Measurements from ENCODE around the gene ZC2HC1B.
A peak's percentile ranks its signal among the peaks of the same experiment; 100 is the strongest.

The ZC2HC1B gene

DNA sequence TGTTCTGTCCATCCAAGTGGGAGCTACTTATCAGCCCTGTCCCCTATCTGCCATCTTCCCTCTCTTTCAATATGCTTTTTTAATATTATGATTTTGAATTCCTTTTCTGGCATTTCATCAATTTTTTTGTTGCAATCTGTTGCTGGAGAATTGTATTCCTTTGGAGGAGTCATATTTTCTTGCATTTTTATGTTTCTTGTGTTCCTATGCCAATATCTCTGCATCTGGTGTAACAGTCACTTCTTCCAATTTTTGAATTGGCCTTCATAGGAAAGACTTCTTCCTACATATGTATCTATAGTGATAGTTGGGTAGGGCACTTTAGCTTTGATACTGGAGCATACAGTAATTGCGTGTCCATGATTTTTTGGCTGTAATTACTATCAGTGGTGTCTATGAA lies 70.1 kb downstream of the ZC2HC1B start:
- DNase-seq (ENCODE audit: low read depth in 2 of 2) = no peak

GRCh38 chr6:143934867-143935266 lies 70.6 kb downstream of the ZC2HC1B start:
- no peak for DNase-seq (ENCODE audit: low read depth in 2 of 2)

DNA sequence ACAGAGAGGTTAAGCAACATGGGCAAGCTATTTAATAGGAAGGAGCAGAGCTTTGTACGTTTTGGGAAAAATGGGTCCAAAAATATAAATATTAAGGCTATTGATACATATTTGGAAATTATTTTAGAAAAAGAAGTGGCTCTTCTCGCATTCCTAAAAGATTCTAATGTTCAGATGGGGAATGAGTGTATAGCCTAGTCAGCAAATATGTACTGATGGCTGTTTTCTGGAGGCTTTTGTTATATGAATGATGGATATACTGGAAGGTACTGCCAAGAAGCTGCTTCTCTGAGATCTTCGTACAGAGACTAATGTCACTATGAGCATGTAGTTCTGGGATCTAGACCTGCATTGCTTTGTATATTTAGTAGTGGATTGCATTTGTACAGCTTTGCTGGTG lies 72.1 kb downstream of the ZC2HC1B start:
- no peak for DNase-seq (ENCODE audit: low read depth in 2 of 2)

DNA sequence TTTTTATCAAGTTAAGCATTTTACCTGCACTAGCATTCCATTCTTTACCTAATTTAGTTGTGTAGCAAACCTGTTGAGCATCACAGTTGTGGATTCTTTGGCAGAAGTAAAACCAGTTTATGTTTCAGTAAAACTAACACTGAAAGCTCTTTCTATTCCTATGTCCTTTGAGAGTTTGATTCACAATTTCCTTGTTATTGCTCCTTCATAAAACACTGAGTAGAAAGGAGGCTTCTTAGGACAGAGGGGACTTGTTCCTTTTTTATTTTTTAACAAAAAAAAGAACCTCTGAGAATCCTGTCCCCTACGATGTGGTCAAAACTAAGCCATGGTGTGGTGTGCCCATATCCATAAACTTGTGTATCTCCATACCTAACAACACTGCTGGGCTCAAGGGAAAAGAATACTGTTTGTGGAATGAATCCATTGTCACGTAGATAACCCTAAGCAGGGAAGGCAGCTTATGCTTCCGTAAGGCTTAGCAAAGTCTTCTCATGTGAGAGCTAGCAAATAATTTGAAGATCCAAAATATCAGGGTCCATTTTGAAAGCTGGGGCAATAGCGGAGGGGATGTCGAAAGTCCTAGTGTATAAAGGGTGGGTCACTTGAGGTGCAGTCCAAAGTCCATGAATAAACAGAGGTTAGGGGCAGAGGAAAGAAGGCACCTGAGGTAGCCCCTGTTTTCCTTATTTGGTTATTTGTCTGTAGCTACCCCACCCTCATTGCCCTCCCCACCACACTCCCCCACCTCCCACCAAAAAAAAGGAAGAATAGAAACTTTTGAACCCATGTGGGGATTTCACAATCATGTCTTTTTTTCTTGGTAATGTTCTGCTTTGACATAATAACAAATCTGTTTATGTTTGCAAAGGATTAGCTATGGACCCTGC lies 72.7 kb downstream of the ZC2HC1B start:
- no peak for DNase-seq (ENCODE audit: low read depth in 2 of 2)

DNA sequence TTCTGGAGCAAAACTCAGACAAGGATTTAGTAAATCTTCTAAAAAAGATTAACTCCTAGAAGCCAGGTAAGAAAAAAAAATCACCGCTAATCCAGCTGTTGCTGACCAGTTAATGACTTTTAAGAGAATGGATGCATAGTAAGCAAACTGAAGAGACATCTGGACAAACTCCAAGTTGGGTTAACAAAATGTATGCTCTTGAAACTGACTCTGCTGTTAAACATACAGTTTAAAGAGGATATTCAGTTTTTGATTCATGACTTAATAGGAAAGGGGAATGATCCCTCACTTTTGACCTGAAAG lies 73.3 kb downstream of the ZC2HC1B start:
- DNase-seq (ENCODE audit: low read depth in 2 of 2) = no peak

GRCh38 chr6:143939364-143939763 lies 75.1 kb downstream of the ZC2HC1B start:
- DNase-seq (ENCODE audit: low read depth in 2 of 2) = no peak

- DNase-seq (ENCODE audit: low read depth in 2 of 2) = peak in 1 of 2 donors; percentile 10
Observed at GRCh38 chr6:143940011-143940597, 75.8 kb downstream of the ZC2HC1B start.

GRCh38 chr6:143941852-143942627 lies 77.8 kb downstream of the ZC2HC1B start:
- peak in 1 of 2 donors; percentile 32 for DNase-seq (ENCODE audit: low read depth in 2 of 2)

GRCh38 chr6:143948208-143948607 lies 83.9 kb downstream of the ZC2HC1B start:
- no peak for DNase-seq (ENCODE audit: low read depth in 2 of 2)

GRCh38 chr6:143949535-143949934 lies 85.3 kb downstream of the ZC2HC1B start:
- no peak for DNase-seq (ENCODE audit: low read depth in 2 of 2)

GRCh38 chr6:143949962-143950361 lies 85.7 kb downstream of the ZC2HC1B start:
- no peak for DNase-seq (ENCODE audit: low read depth in 2 of 2)

- no peak for DNase-seq (ENCODE audit: low read depth in 2 of 2)
Observed at GRCh38 chr6:143950875-143951274, 86.6 kb downstream of the ZC2HC1B start.

DNA sequence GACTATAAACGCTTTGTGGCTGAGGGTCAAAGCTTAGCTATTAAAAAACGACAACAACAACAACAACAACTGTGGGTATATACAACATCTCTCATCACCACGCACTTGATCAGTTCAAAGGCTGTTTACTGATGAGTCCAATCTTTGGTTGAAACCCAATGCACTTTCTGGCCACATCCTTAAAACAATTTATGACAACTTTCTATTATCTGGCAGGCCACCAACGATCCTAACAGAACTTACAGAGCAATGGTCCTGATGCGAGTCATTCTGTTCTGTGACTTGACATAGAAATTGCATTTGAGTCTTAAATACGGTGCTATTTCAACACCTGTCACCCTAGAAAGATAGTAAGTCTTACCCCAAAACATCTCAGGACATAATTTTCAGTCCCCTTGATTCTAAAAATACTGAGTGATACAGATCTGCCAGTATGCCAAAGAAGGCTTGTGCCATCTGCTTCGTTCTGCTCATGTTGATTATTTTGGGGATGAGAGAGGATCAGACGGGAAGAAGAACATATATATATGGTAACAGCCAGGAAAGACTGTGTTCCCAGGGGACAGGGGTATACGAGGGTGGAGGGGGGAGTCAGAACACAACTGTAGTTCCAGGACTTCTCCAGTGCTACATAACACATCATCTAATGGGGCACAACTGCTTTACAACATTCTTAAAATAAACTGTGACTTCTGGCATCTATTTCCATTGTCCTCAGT lies 87.9 kb downstream of the ZC2HC1B start:
- DNase-seq (ENCODE audit: low read depth in 2 of 2) = no peak

- no peak for DNase-seq (ENCODE audit: low read depth in 2 of 2)
Observed at GRCh38 chr6:143952947-143953701, 88.8 kb downstream of the ZC2HC1B start.

DNA sequence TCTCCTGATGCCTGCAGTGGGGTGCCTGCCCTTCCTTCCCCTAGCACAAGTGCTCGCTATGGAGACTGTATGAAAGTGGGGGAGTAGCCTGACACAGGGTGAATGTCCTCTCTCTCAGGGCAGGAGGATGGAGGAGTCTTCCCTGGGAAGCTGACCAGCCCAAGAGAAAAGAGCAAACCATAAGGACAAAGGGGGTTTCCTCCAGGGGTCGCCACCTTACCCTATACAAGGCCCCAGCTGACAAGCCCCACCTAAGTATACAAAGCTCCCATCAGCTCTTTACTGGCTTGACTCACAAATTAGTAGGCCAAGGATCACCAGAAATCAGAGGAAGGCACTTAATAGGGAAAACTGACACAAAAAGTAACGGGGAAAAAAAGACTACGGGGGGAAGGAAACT lies 89.6 kb downstream of the ZC2HC1B start:
- DNase-seq (ENCODE audit: low read depth in 2 of 2) = no peak

GRCh38 chr6:143955971-143956370 lies 91.7 kb downstream of the ZC2HC1B start:
- DNase-seq (ENCODE audit: low read depth in 2 of 2) = no peak

GRCh38 chr6:143957679-143958274 lies 93.5 kb downstream of the ZC2HC1B start:
- DNase-seq (ENCODE audit: low read depth in 2 of 2) = no peak

- DNase-seq (ENCODE audit: low read depth in 2 of 2) = no peak
Observed at GRCh38 chr6:143958839-143959399, 94.6 kb downstream of the ZC2HC1B start.

DNA sequence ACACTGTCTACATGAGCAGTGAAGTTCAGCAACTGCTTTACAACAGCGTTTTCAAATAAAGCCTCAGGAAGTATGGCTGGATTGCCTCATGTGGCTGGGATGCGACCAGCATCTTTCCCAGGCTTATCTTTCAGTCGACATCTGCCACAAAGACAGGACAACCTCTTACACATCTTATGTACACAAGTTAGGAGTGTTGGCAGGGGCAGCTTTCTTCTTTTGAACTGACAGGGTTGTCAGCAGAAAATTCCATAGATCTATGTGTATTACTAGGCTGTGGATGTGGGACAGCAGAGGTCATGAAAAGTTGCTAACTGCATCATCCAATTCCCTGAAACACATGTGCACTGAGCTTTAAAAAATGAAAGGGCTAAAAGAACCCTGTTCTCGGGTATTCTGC lies 95.7 kb downstream of the ZC2HC1B start:
- no peak for DNase-seq (ENCODE audit: low read depth in 2 of 2)

GRCh38 chr6:143961066-143961465 lies 96.8 kb downstream of the ZC2HC1B start:
- DNase-seq (ENCODE audit: low read depth in 2 of 2) = no peak
